G401 (cell line): ENCODE data around the gene POLR1B. TPM values are rescaled to one million over a fixed set of nuclear protein-coding genes. Genes with fewer than 3 reads are reported as not detected.
"Not testable (repeated sequence)": the region's sequence is repeated elsewhere in the genome, so short reads cannot be mapped to it uniquely, and the experiment has no call there.

Experiments used
- DNase-seq: peaks from one replicate; pipeline ENCODE4 v3.0.0-alpha.2; 2015; ENCODE audit warnings: low spot score
- in situ Hi-C: cut with HindIII; loops from 2 replicates; pipeline ENCODE4 v1.10.0; 2016; ENCODE audit warnings: low sequenced_read_pairs, mixed read lengths
- total RNA-seq: library from RNA; depleted of rRNA; stranded (reverse); fragments of >200 nt; shearing (Covaris generic); gene quantifications from 2 replicates; pipeline ENCODE4 v1.2.3, GENCODE V29; 2014

POLR1B gene
- total RNA-seq, 1 experiment from 2014 or later = 44.3 TPM

GRCh38 chr2:112591413-112591812, 49.1 kb downstream of the POLR1B start:
- DNase-seq = no peak
- in situ Hi-C loops = no loop called here

DNA sequence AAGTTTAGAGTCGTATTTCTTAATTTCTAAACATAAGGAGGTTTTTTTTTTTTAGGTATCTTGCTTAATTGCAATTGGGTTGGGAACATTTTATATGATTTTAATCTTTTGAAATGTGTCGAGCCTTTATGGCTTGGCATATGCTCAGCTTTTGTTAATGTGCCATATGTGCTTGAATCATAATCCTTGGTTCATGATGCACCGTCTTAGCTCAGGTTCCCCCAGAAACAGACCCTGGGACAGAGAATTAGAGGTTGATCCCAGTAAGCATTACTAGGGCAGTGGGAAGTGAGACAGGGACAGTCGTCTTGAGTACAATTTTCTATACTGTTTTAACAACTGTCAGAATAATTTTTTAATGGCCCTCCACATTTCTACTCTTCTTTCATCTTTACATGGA, 51.5 kb downstream of the POLR1B start:
- no peak for DNase-seq
- in situ Hi-C loops = no loop called here

DNA sequence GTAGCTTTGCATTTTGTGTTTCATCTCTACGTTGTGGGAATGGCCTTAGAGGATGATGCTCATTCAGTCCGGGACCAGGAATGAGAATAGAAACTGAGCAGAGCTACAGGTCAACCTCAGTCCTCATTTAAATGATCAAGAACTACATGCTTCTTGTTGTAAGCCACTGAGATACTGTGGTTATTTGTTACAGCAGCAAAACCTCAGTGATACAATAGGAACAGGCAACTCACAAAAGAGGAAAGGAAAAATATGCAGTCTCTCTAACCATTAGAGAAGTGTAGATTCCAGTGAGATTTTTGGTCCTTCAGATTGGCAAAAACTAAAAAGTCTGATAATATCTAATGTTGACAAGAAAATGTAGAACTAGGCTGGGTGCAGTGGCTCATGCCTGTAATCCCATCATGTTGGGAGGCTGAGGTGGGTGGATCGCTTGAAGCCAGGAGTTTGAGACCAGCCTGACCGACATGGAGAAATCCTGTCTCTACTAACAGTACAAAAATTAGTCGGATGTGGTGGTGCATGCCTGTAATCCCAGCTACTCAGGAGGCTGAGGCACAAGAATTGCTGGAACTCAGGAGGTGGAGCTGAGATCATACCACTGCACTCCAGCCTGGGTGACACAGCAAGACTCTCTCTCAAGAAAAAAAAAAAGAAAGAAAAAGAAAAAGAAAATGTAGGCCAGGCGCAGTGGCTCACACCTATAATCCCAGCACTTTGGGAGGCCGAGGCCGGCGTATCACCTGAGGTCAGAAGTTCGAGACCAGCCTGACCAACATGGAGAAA, 55.5 kb downstream of the POLR1B start:
- DNase-seq = no peak
- in situ Hi-C loops = no loop called here

DNA sequence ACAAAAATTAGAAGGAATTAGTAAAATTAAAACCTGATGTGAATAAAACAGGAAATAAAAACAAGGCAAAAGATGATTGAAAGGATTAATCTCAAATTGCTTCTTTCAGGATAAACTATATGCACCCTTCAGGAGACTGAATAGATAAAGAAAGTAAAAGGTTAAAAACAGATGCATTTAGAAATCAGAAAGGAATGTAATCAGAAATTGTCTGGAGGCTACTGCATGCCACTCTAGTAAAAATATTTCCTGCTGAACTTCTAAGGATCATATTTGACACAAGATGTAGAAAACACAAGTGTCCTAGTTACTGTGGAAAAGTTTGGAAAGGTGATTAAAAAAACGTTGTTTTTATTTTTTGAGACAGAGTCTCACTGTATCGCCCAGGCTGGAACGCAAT, 58.4 kb downstream of the POLR1B start:
- DNase-seq = no peak
- in situ Hi-C loops = no loop called here

DNA sequence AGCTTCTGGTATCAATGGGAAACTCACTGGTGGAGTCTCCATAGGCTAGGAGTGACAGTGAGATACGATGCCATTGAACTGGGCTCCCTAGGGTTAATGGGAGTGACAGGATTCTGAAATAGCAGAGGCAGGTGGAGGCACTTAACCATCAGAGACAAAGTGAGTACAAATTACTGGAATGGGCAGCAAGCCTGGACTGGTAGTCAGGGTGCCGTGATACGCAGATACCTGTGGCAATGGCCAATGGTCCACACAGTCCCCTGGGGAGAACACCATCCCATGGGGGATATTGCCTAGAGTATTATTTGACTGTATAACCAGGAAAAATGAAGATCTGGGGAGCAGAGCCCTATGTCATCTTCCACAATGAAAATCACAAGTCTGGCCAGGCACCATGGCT, 59.5 kb downstream of the POLR1B start:
- DNase-seq = no peak
- in situ Hi-C loops = no loop called here

DNA sequence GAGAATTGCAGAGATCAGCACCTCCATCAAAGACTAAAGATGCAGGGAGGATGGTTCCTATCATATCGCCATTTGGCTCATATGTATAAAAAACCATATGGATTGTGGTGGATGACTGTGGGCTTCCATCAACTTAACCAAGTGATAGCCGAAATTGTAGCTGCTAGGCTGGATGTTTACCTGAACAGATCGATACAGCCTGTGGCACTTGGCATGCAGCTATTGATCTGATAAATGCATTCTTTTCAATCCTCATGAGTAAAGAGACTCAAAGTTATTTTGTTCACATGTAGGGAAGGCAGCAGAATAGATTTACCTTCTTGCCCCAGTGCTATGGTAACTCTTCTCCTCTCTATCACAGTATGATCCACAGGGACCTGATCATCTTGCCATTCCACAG, 60.7 kb downstream of the POLR1B start:
- no peak for DNase-seq
- in situ Hi-C loops = no loop called here

- DNase-seq = no peak
- in situ Hi-C loops = no loop called here
Measured at GRCh38 chr2:112603731-112604130, 61.5 kb downstream of the POLR1B start.

DNA sequence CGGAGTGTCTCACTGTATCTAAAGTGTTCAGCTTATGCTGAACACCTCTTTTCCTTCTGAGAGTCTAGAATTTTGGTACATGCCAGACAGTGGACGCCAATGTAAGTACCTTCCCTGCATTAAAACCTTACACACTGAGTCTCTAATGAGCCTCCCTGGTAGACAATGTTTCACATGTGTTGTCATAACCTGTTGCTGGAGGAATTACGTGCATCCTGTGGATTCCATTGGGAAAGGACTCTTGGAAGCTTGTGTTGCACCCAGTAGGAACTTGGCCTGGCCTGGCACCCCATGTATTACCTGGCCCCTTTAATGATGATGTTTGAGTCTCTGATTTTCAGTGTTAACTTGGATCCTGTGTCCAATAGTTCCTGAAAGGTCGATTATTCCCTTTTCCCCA, 62.7 kb downstream of the POLR1B start:
- in situ Hi-C loops = no loop called here
- no peak for DNase-seq

DNA sequence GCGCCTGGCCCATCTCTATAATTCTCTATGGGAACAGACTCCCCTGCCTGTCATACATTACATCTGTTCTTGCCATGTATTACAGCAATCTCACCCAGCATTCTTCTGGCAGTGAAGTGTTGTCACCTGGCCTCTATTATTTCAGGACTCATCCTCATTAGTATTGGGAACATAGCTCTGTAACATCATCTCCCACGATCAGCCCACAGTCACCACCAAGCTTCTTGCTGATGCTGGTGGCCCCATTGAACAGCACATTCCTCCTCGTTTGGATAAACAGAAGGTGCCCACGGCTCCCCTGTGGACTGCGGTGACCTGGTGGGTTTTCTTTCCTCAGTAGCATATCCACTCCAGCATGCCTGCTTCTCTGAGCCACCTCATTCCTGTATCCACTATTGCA, 63.7 kb downstream of the POLR1B start:
- no peak for DNase-seq

GRCh38 chr2:112606547-112606946, 64.3 kb downstream of the POLR1B start:
- no peak for DNase-seq
- in situ Hi-C loops = no loop called here

More for the DNA sequence above, 63.7 kb downstream of the POLR1B start:
- in situ Hi-C loops = no loop called here

DNA sequence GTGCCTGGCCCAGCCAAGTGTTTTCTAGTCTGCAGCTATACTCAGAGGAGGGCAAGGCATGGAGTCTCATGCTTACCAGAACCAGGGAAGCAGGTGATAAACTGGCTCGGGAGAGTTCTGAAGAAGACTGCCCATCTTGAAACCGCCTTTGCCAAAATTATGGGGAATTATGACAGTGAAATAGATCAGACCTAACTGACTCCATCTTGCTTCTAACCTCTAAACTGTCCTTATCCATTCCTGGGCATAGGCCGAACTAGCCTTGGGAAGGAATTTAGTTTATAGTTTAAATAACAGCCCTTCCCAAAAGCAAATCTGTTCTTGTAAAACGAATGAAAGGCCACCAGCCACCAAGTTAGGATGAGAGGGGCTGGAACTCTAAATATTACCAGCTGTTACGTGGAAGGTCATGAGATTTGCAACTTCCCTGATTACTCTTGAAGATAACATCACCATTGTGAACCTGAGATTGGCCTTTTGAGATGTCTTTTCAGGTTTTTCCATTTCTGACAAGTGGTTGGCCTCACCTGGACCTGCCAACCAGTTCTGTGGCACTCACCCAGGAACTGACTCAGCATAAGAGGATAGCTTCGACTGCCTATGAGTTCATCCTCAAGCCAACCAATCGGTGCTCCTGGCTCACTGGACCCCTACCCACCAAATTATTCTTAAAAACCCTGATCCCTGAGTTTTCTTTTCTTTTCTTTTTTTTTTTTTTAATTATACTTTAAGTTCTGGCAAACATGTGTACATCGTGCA, 65.6 kb downstream of the POLR1B start:
- in situ Hi-C loops = no loop called here
- DNase-seq = no peak

GRCh38 chr2:112609320-112609719, 67.1 kb downstream of the POLR1B start:
- in situ Hi-C loops, DNase-seq: not testable (repeated sequence)

DNA sequence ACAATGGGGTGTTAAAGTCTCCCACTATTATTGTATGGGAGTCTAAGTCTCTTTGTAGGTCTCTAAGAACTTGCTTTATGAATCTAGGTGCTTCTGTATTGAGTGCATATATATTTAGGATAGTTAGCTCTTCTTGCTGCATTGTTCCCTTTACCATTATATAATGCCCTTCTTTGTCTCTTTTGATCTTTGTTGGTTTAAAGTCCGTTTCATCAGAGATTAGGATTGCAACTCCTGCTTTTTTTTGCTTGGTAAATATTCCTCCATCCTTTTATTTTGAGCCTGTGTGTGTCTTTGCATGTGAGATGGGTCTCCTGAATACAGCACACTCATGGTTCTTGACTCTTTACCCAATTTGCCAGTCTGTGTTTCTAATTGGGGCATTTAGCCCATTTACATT, 70.0 kb downstream of the POLR1B start:
- DNase-seq, in situ Hi-C loops: not testable (repeated sequence)

- DNase-seq = no peak
- in situ Hi-C loops = no loop called here
Measured at GRCh38 chr2:112614201-112614840, 72.1 kb downstream of the POLR1B start.

- DNase-seq = no peak
- in situ Hi-C loops = no loop called here
Measured at GRCh38 chr2:112615051-112615450, 72.8 kb downstream of the POLR1B start.

DNA sequence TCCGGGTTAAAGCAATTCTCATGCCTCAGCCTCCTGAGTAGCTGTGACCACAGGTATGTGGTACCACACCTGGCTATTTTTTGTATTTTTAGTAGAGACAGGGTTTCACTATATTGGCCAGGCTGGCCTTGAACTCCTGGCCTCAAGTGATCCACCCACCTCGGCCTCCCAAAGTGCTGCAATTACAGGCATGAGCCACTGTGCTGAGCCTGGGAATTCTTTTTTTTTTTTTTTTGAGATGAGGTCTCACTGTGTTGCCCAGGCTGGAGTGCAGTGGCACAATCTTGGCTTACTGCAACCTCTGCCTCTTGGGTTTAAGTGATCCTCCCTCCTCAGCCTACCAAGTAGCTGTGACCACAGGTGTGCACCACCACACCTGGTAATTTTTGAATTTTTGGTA, 73.5 kb downstream of the POLR1B start:
- in situ Hi-C loops, DNase-seq: not testable (repeated sequence)

DNA sequence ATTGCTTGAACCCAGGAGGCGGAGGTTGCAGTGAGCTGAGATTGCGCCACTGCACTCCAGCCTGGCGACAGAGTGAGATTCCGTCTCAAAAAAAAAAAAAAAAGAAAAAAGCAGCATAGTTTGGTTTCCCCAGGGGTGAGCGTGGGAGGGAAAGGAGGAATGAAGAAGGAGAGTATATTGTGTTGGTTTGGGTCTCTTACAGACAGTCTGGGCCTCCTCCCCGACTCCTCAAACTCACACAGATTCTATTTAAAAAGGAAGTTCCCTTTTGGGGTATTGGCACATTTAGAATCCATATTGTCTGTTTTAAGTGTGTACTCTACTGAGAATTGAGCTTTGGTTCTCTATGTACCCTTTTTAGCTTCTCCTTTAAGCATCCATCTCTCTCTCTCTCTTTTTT, 76.1 kb downstream of the POLR1B start:
- in situ Hi-C loops = no loop called here
- DNase-seq = no peak

DNA sequence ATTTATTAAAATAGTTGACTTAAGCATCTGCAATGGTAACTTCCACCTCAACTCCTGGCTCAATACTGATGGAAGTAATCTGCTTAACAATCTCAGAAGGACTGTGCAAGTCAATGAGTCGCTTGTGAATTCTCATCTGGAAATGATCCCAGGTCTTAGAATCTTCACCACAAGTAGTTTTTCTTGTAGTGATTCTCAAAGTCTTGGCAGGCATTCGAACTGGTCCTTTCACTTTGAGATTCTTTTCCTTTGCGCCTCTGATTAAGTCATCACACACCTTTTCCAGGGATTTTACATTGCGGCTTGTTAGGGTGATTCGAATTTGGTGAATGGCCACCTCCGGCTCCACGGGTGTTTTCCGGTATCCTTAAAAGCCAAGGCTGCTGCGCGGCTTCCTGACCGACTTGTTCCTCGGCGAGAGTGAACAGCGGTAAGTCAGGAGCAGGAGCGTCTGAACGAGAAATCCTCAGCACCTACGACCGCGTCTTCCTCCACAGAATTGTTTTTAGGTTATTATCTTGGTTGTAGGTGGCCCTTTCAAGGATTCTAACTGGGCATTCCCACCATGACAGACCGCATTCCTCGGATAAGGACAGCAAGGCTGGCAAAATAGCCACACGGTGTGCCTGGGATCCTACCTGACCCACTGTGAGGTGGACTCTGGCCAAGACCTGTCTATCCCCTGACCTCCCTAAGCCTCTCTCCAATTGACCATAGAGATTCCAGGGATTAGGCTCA, 79.7 kb downstream of the POLR1B start:
- no peak for DNase-seq
- in situ Hi-C loops = no loop called here

DNA sequence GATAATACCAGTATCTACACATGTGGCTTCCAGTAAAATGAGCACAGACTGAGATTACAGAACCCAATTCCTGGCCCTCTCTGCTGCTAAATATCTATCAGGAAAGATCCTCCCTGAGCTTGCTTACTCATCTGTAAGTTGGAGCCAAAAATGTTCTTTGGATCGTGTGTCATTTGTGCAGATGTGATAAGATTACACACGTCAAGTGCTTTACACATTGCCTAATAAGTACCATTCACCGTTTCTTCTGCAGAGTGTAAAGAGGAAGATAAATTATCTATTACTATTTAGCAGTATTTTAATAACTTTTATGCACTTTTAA, 80.2 kb downstream of the POLR1B start:
- in situ Hi-C loops = no loop called here
- DNase-seq = no peak
